ENCODE measurements around the gene PLXDC1. TPM values are rescaled to one million over a fixed set of nuclear protein-coding genes. Genes with fewer than 3 reads are reported as not detected.
"Not testable (repeated sequence)": the region's sequence is repeated elsewhere in the genome, so short reads cannot be mapped to it uniquely, and the experiment has no call there.

PLXDC1 gene
- total RNA-seq, 2 donors from 2014 or later = 6.5 TPM; not detected in 1

- Histone ChIP-seq H3K4me1 (peaks cover 10% of the 10 kb centered on the region), H3K9me3 (no peaks in the 10 kb centered on the region), H3K4me3 (no peak overlapping the region), H3K36me3 (replicated peaks in 1 of 2; ENCODE audit: insufficient read depth in 1 of 2, low read depth in 2 of 2) (no peaks in the 10 kb centered on the region), H3K27ac (no peak overlapping the region), H3K27me3 (no peaks in the 10 kb centered on the region)
- TF ChIP-seq POLR2A (IDR thresholded peaks at IDR 0.05) (no peak), CTCF (IDR thresholded peaks at IDR 0.05) (no peak)
- 64 to 66% methylated on average over 11 of the region's 11 CpGs for WGBS, 2 donors
- intact Hi-C loops (cut with DNase I) = no loop called here
- DNase-seq = no peak
- no peak for ATAC-seq
These were observed 93.7 kb downstream of the PLXDC1 start for GRCh38 chr17:39057701-39058206.

- no peak for DNase-seq
- no peak overlapping the region for H3K27ac ChIP-seq
- WGBS, 2 donors = 27 to 53% methylated on average over 1 to 2 of the region's 2 CpGs
- intact Hi-C loops (cut with DNase I) = no loop called here
- H3K36me3 ChIP-seq (replicated peaks in 1 of 2; ENCODE audit: insufficient read depth in 1 of 2, low read depth in 2 of 2) = no peaks in the 10 kb centered on the region
- no peak overlapping the region for H3K4me3 ChIP-seq
- TF ChIP-seq POLR2A (IDR thresholded peaks at IDR 0.05) (no peak), CTCF (IDR thresholded peaks at IDR 0.05) (no peak)
- H3K27me3 ChIP-seq = no peaks in the 10 kb centered on the region
- ATAC-seq = no peak
- H3K9me3 ChIP-seq = no peaks in the 10 kb centered on the region
- peaks cover 10% of the 10 kb centered on the region for H3K4me1 ChIP-seq
These were observed 97.3 kb downstream of the PLXDC1 start for GRCh38 chr17:39054111-39054645.

GRCh38 chr17:39052423-39052822, 99.0 kb downstream of the PLXDC1 start:
- H3K4me3 ChIP-seq; ATAC-seq; H3K9me3 ChIP-seq; H3K27me3 ChIP-seq; DNase-seq; intact Hi-C loops (cut with DNase I); H3K36me3 ChIP-seq (replicated peaks in 1 of 2; ENCODE audit: insufficient read depth in 1 of 2, low read depth in 2 of 2); H3K27ac ChIP-seq; H3K4me1 ChIP-seq: not testable (repeated sequence)
- WGBS, 2 donors = 70 to 75% methylated on average over 3 of the region's 3 CpGs

- no peaks in the 10 kb centered on the region for H3K27me3 ChIP-seq
- peaks cover 0 to 12% (median 0%) of the 10 kb centered on the region in 3 donors for H3K9me3 ChIP-seq
- DNase-seq (no peak), ATAC-seq (no peak)
- intact Hi-C loops (cut with DNase I) = no loop called here
- H3K27ac ChIP-seq = no peak overlapping the region
- no peak overlapping the region for H3K4me3 ChIP-seq
- TF ChIP-seq POLR2A (IDR thresholded peaks at IDR 0.05) (no peak), CTCF (IDR thresholded peaks at IDR 0.05) (no peak)
- no peaks in the 10 kb centered on the region for H3K36me3 ChIP-seq (replicated peaks in 1 of 2; ENCODE audit: insufficient read depth in 1 of 2, low read depth in 2 of 2)
- no peaks in the 10 kb centered on the region for H3K4me1 ChIP-seq
- 60 to 80% methylated on average over 12 of the region's 12 CpGs for WGBS, 2 donors
These were observed 100.3 kb downstream of the PLXDC1 start for GRCh38 chr17:39051001-39051585.

- H3K27me3 ChIP-seq = no peaks in the 10 kb centered on the region
- intact Hi-C loops (cut with DNase I) = no loop called here
- TF ChIP-seq POLR2A (IDR thresholded peaks at IDR 0.05) = no peak
- no peak for TF ChIP-seq CTCF (IDR thresholded peaks at IDR 0.05)
- no peak for DNase-seq
- peaks cover 0 to 18% (median 0%) of the 10 kb centered on the region in 3 donors for H3K9me3 ChIP-seq
- no peak overlapping the region for H3K27ac ChIP-seq
- WGBS, 2 donors = 72 to 81% methylated on average over 15 to 16 of the region's 16 CpGs
- no peak overlapping the region for H3K4me3 ChIP-seq
- ATAC-seq = no peak
- H3K36me3 ChIP-seq (replicated peaks in 1 of 2; ENCODE audit: insufficient read depth in 1 of 2, low read depth in 2 of 2) = no peaks in the 10 kb centered on the region
- no peaks in the 10 kb centered on the region for H3K4me1 ChIP-seq
These were observed 105.3 kb downstream of the PLXDC1 start for GRCh38 chr17:39045948-39046679.

Data from body of pancreas (tissue), 4 donors.